Measurements from ENCODE around the gene MDN1. TPM values are rescaled to one million over a fixed set of nuclear protein-coding genes. Genes with fewer than 3 reads are reported as not detected.

MDN1 gene
- total RNA-seq, 1 experiment from 2014 or later = 117 TPM

DNA sequence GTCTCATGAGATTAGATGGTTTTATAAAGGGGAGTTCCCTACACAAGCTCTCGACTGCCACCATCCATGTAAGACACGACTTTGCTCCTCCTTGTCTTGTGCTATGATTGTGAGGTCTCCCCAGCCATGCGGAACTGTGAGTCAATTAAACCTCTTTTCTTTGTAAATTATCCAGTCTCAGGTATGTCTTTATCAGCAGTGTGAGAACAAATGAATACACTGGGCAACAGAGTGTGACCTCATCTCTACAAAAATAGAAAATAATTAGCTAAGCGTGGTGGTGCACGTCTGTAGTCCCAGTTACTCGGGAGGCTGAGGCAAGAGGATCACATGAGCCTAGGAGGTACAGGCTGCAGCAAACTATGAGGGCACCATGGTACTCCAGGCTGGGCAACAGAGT is 51.3 kb downstream of the MDN1 start:
- Histone ChIP-seq H3K4me2 (ENCODE audit: insufficient read depth, insufficient read length, low read length) (no peak overlapping the region), H3K9ac (ENCODE audit: extremely low read depth, insufficient read length, low read length) (no peak overlapping the region), H3K4me1 (ENCODE audit: insufficient read depth, low read length) (no peaks in the 10 kb centered on the region), H2BK120ac (ENCODE audit: low read depth, low read length, poor library complexity, severe bottlenecking) (no peak overlapping the region), H3K23ac (ENCODE audit: insufficient read length, low read depth, low read length) (no peak overlapping the region), H3K9me3 (ENCODE audit: control insufficient read depth, low read depth, low read length) (no peaks in the 10 kb centered on the region), H3K27ac (ENCODE audit: insufficient read length, low read depth, low read length) (no peak overlapping the region), H2AFZ (ENCODE audit: low read length) (no peak overlapping the region), H3K79me1 (ENCODE audit: insufficient read depth, low read depth, low read length, poor library complexity, severe bottlenecking) (no peaks in the 10 kb centered on the region), H3K56ac (ENCODE audit: insufficient read length, low read depth, low read length) (no peak overlapping the region), H2BK12ac (ENCODE audit: insufficient read length, low read depth, low read length) (no peak overlapping the region), H2BK20ac (ENCODE audit: low read depth, low read length, poor library complexity, severe bottlenecking) (no peak overlapping the region), H4K20me1 (ENCODE audit: control insufficient read depth, insufficient read depth, insufficient read length) (no peaks in the 10 kb centered on the region), H3K23me2 (ENCODE audit: insufficient read length, low read depth, low read length, poor library complexity, severe bottlenecking) (no peaks in the 10 kb centered on the region), H3K27me3 (ENCODE audit: insufficient read depth, low read length) (no peaks in the 10 kb centered on the region), H2BK15ac (ENCODE audit: low read depth, low read length) (no peak overlapping the region), H4K8ac (replicated peaks; ENCODE audit: insufficient read length, low read depth, low read length) (no peak overlapping the region), H2AK5ac (ENCODE audit: insufficient read length, low read length) (no peak overlapping the region), H4K5ac (ENCODE audit: insufficient read length, low read depth, low read length) (no peak overlapping the region), H4K91ac (ENCODE audit: insufficient read length, low read depth, low read length) (no peak overlapping the region), H3K4ac (ENCODE audit: low read depth, low read length) (no peak overlapping the region), H3T11ph (ENCODE audit: low read length) (no peak overlapping the region), H2BK5ac (ENCODE audit: insufficient read length, low read length) (no peak overlapping the region), H3K14ac (ENCODE audit: insufficient read depth, low read length) (no peak overlapping the region), H3K79me2 (ENCODE audit: insufficient read depth, low read length) (no peaks in the 10 kb centered on the region), H3K18ac (ENCODE audit: insufficient read length, low read depth, low read length) (no peak overlapping the region)
- no peaks in the 10 kb centered on the region for H3K27me3 Mint-ChIP-seq (ENCODE audit: low read depth)
- WGBS (ENCODE audit: extremely low coverage, insufficient read length, low lambda C conversion rate) = no CpG with 5 or more reads among the region's 6 CpGs
- H3K4me1 Mint-ChIP-seq = 0 out of 4 replicates have a peak, but pooled peaks cover 0 to 3% of the 10 kb centered on the region in 2 experiments
- TF ChIP-seq, protein P1, sequence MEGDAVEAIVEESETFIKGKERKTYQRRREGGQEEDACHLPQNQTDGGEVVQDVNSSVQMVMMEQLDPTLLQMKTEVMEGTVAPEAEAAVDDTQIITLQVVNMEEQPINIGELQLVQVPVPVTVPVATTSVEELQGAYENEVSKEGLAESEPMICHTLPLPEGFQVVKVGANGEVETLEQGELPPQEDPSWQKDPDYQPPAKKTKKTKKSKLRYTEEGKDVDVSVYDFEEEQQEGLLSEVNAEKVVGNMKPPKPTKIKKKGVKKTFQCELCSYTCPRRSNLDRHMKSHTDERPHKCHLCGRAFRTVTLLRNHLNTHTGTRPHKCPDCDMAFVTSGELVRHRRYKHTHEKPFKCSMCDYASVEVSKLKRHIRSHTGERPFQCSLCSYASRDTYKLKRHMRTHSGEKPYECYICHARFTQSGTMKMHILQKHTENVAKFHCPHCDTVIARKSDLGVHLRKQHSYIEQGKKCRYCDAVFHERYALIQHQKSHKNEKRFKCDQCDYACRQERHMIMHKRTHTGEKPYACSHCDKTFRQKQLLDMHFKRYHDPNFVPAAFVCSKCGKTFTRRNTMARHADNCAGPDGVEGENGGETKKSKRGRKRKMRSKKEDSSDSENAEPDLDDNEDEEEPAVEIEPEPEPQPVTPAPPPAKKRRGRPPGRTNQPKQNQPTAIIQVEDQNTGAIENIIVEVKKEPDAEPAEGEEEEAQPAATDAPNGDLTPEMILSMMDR (conservative IDR thresholded peaks at IDR 0.05) = no peak
- peak overlapping the region in 1 of 3 experiments; percentile 83; a peak in 2 of 7 replicates for H3K27ac Mint-ChIP-seq
- H3K4me3 Mint-ChIP-seq = no peak overlapping the region
- DNase-seq = no peak
- peaks cover 49 to 95% (median 66%) of the 10 kb centered on the region in 3 experiments for H3K36me3 Mint-ChIP-seq (ENCODE audit: insufficient read depth in 1 of 3, low read depth in 3 of 3)
- H3K9me3 Mint-ChIP-seq = no peaks in the 10 kb centered on the region
